NCI-H1092 treated with DMSO at 0.1 percent for 48 hours (cell line): ENCODE measurements around the gene ATG12.
"Not testable (repeated sequence)": the region's sequence is repeated elsewhere in the genome, so short reads cannot be mapped to it uniquely, and the experiment has no call there.

Experiments
- DNase-seq: peaks from one replicate; lab custom pipeline; 2025; lab: John Stamatoyannopoulos, UW

Gene ATG12

GRCh38 chr5:115842089-115842935 is 947 bp upstream of the ATG12 start:
- peak; percentile 61 for DNase-seq

GRCh38 chr5:115840873-115841272 is 492 bp downstream of the ATG12 start:
- no peak for DNase-seq

- peak; percentile 44 for DNase-seq
These were observed 2.4 kb downstream of the ATG12 start for GRCh38 chr5:115838885-115839518.

GRCh38 chr5:115835481-115835880 is 5.9 kb downstream of the ATG12 start:
- DNase-seq, result no peak

DNA sequence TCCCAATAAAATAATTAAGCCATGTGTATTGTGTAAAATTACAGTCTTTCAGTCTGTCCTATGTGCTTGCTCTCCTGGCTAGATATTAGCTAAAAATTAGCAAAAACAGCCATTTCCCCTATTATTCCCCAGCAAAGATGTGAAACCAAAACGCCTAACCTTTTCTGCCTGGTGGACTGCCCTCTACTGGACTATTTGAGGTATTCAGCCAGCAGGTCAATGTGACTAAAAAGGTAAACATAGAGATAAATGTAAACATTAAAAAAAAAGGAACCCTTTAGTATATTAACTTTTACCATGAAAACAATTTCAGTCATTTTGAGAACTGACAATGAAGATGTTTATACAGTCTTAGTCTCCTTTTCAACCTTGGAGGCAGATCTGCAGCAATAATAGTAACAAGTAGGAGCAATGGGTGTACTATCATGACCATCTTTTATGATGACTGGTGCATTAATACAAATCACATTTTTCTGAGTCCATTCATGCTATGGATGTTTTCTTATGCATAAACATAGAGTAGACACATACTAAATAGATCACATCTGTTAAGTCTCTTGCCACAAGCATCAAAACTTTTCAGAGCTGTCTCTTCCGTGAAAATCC is 10.1 kb downstream of the ATG12 start:
- no peak for DNase-seq

DNA sequence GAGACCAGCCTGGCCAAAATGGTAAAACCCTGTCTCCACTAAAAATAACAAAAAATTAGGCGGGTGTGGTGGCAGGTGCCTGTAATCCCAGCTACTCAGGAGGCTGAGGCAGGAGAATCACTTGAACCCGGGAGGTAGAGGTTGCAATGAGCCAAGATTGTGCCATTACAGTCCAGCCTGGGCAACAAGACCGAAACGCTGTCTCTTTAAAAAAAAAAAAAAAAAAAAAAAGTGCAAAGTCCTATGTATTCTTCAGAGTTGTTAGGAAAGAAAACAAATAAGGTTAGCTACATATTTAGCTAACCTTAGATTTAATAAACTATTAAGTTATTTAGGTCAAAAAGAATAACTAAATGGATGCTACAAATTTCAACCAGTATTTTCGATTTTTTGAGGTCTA is 11.5 kb downstream of the ATG12 start:
- DNase-seq, result no peak

DNA sequence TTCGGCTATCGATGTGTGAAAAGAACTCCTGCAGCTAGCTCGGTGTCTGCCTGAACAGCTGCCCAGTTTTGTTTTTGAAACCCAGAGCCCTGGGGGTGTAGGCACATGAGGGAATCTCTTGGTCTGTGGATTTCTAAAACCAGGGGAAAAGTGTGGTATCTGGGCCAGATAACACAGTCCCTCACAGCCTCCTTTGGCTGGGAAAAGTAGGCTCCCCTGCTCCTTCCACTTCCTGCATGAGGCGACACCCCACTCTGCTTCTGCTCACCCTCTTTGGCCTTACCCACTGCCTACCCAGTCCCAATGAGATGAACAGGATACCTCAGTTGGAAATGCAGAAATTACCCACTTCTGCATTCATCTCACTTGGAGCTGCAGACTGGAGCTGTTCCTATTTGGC is 15.4 kb downstream of the ATG12 start:
- DNase-seq, result no peak

GRCh38 chr5:115824983-115825382 is 16.4 kb downstream of the ATG12 start:
- DNase-seq, result not testable (repeated sequence)

DNA sequence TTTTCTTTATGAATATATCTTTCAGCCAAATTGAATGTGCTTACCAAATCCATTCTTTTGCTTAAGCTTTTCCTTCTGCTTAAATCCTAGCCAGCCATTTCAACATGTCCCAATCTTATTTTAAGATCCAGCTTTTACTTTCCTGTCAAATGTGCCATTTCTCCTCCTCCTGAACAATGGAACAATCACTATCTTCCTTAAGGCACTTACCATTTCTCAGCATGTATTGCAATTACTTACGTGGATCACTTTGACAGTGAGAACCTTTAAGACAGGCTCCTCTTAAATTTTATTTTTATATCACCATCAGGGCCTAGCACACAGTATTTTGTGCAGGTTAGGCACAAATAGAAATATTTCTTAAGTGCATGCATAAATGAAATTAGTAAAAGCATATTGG is 20.5 kb downstream of the ATG12 start:
- no peak for DNase-seq

DNA sequence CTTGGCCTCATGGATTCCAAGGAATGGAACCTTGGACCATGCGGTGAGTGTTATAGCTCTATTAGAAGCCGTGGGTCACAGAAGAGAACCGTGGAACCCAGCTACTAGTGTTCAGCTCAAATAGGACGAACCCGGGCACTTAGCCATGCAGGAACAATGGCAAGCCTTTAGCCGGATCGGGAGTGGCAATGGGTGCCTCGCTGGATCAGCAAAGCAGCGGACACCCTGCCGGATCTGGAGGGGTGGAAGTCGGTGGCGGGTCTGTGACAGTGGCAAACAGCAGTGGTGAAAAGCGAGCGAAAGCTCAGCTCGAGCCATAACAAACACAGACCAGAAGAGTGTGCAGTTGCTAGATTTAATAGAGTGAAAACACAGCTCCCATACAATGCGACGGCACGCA is 22.5 kb downstream of the ATG12 start:
- DNase-seq, result no peak

DNA sequence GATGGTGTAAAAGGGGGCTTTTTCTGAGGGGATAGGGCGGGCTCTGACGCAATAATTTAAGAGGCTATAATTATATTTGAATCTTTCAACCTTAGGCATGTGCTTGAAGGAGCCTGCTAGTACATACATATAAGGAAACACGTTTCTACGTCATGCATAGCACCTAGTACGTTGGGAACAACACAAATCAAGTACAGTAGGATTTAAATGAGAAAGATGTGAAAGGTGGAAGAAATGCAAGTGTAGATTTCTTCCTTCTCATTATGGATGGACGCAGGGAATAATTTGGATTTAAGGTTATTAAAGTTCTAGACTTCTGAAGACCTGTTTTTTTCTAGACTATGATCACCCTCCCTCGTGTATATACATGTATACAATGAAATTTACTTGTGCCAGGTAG is 24.0 kb downstream of the ATG12 start:
- DNase-seq, result no peak

DNA sequence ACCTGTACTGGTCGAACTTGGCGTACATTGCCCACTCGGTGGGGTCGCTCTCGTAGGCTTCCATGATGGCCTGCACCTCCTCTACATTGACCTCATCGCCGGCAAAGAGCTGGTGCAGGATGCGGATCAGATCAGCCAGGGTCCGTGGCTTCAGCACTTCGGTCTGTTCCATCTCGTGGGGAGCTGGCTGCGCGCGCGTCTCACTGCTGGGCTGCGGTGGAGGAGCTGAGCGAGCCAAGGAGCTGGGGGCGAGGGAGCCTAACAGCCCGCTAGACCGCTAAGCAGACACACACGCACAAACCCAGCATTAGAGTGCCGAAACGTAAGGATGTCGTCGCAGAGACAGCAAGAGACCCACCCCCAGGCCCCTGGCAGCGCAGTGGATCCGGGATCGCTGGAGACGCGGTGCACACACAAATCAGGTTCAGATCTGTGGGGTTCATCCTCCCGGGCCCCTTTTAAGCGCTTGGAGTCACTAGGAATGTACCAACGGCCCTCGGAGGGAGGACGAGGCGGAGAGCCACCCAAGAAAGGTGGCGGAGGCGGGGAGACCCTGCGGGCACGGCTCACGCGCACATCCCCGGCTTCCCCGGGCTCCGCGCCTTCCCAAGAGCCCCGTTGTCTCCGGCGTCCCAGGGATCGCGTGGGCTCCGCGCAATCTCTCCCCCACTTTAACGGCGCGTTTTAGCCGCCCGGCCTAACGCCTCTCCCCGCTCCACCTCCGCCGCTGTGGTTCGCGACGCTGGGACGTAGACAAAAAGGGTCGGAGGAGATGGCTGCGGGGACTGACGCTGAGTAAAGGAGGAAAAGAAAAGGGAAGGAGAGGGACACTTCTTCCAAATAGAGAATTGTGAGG is 24.9 kb downstream of the ATG12 start, which contains the start of gene CDO1:
CDO1 (minus strand) TSS at position 434 of the 856 bp plus-strand sequence; CDS start at position 172, 262 bp downstream.
- DNase-seq, result peak; percentile 75

DNA sequence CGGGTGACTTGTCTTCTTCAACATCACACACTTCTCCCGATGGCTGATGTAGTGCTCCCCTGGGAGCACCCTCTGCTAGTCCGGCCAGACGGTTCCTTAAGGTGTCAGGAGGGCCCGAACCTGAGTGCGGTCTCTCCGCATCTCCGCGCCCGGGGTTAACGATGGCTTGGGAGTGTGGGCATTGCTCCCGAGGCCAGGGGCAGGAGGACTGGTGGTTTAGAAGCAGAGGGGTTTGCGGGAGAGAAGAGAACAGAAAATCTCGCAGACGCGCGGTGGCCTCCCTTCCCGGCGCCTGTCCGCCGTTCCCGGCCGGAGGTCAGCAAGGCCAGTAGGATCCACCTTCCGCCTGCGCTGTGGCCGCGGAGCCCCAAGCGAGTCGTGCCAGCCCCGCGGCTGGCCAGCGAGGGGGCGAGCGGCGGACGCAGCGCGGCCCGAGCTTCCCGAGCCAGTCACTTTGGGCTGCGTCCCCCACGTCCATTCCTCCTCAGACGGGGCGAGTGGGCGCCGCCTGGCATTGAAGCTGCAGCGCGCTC is 25.6 kb downstream of the ATG12 start:
- DNase-seq, result peak; percentile 24

DNA sequence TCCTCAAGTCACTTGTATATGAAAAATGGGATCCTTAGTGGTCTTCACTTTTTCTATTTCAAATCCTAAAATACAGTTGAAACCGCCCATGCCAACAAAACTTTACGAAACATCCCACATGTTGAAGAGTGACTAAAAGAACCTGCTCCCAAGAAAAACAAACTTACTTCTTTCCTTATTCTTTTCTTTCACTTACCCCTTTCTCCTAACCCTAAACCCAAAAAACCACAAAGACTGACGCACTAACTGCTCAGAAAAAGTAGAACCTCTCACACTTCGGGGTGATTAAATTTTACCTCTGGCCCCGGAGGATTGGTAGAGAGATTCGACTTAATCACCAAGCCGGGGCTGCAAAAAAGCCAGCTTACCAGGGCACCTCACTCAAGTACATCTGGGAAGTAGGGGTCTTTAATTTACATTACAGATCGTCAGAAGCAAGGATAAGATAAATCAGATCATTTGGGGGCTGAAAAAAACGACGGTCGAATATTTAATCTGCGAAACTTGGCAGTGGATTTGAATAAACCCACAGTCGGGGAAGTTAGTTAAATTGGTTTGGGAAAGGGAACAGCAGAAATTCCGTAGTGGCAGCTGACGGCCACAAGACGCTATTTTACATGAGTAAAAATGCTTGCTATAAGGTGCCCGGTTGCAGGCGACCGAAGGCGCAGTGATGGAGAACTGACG is 26.2 kb downstream of the ATG12 start:
- DNase-seq, result no peak

DNA sequence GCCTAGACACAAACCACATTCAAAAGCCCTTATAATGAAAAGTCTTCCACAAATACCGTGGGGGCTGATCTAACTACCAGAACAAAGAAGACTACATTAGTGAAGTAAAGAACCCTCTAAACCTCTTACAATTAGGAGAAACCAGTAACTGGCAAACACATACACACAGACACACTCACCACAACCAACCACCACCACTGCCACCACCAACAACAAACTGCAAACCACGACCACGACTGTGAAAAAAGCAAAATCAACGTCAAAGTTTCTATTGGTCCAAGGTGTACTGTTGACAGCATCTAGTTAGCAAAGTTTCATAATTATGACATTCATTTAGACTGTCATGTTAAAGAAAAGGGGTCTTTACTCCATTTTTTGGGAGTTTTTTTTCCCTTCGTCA is 27.6 kb downstream of the ATG12 start:
- no peak for DNase-seq

DNA sequence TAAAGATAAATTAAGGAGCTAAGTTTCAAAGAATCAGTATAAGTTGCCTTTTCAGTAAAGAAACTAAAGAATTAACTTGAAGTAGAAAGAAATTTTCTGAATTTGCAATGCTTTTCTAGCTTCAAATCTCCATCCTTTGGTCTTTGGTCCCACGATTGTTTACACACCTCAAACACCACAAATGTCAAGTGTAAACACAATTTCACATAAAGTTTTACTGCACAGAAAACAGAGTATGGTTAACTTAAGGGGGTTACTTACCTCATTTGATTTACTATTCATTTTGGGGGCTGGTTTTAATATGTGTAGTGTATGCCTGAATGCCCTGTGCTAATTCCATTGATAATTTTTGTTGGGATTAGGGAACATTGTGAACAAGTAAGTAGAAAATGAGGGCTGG is 29.0 kb downstream of the ATG12 start:
- no peak for DNase-seq

- no peak for DNase-seq
These were observed 30.0 kb downstream of the ATG12 start for GRCh38 chr5:115811406-115811805.

DNA sequence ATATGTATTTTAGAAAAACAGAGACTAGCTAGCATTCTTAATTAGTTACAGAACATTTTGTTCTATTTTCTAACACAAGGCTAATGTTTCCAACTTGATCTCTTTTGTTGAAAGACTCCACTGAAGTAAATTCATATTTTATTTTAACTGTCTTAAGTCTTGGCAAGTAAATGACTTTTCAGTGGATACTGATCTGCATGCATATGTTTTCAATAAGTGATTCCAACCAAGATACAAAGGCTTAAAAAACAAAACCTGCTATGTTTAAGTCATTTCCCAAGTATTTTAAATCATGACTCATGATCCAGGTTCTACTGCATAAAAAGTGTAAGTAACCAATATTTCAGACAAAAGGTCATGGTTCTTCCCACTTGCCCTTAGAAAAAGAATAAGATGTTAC is 30.6 kb downstream of the ATG12 start:
- no peak for DNase-seq

- DNase-seq, result no peak
These were observed 31.4 kb downstream of the ATG12 start for GRCh38 chr5:115809946-115810345.

- not testable (repeated sequence) for DNase-seq
These were observed 33.3 kb downstream of the ATG12 start for GRCh38 chr5:115808066-115808465.

GRCh38 chr5:115807654-115808052 is 33.7 kb downstream of the ATG12 start:
- no peak for DNase-seq
